Stimulated activated memory B cell treated with anti-CD40 and anti-IgM and Interleukin-4, amounts not matched to agents 10 μg/mL and 1 μg/mL and 100 μg/mL, for 72 hours (primary cell): ENCODE results near the gene NCKAP5.

Experiments used
- ATAC-seq: fragments of 150-1000 bp; cut with Tn5 transposase; 2 replicates; pipeline ENCODE4 v1.10.0; 2021
- H3K27ac Mint-ChIP-seq: one replicate; pipeline ENCODE4 v1.8.0; 2022; ENCODE audit warnings: mild to moderate bottlenecking, mixed read lengths
- H3K27me3 Mint-ChIP-seq: one replicate; pipeline ENCODE4 v1.8.0; 2022; ENCODE audit warnings: mixed read lengths
- H3K36me3 Mint-ChIP-seq: one replicate; pipeline ENCODE4 v1.8.0; 2022; ENCODE audit warnings: mixed read lengths
- H3K4me1 Mint-ChIP-seq: one replicate; pipeline ENCODE4 v1.8.0; 2022; ENCODE audit warnings: mixed read lengths
- H3K4me3 Mint-ChIP-seq: one replicate; pipeline ENCODE4 v1.8.0; 2022; ENCODE audit warnings: mild to moderate bottlenecking, moderate library complexity, mixed read lengths
- H3K9me3 Mint-ChIP-seq: one replicate; pipeline ENCODE4 v1.8.0; 2022; ENCODE audit warnings: mixed read lengths

Gene NCKAP5

GRCh38 chr2:133200684-133201421 is 367.4 kb downstream of the NCKAP5 start:
- no peaks in the 10 kb centered on the region for H3K36me3 Mint-ChIP-seq
- H3K9me3 Mint-ChIP-seq, result peaks cover 10% of the 10 kb centered on the region
- H3K4me1 Mint-ChIP-seq, result no peaks in the 10 kb centered on the region
- ATAC-seq, result no peak
- H3K27ac Mint-ChIP-seq, result no peak overlapping the region
- H3K27me3 Mint-ChIP-seq, result peaks cover 9% of the 10 kb centered on the region
- H3K4me3 Mint-ChIP-seq, result no peak overlapping the region

GRCh38 chr2:133198678-133199077 is 369.6 kb downstream of the NCKAP5 start:
- no peaks in the 10 kb centered on the region for H3K4me1 Mint-ChIP-seq
- no peak overlapping the region for H3K4me3 Mint-ChIP-seq
- peaks cover 9% of the 10 kb centered on the region for H3K27me3 Mint-ChIP-seq
- H3K9me3 Mint-ChIP-seq, result peaks cover 10% of the 10 kb centered on the region
- no peak overlapping the region for H3K27ac Mint-ChIP-seq
- no peaks in the 10 kb centered on the region for H3K36me3 Mint-ChIP-seq
- no peak for ATAC-seq

GRCh38 chr2:133197156-133197555 is 371.1 kb downstream of the NCKAP5 start:
- Mint-ChIP-seq H3K9me3 (peaks cover 10% of the 10 kb centered on the region), H3K4me1 (no peaks in the 10 kb centered on the region), H3K36me3 (no peaks in the 10 kb centered on the region), H3K4me3 (no peak overlapping the region), H3K27ac (no peak overlapping the region), H3K27me3 (peaks cover 9% of the 10 kb centered on the region)
- ATAC-seq, result no peak

- Mint-ChIP-seq H3K9me3 (peaks cover 9% of the 10 kb centered on the region), H3K4me1 (no peaks in the 10 kb centered on the region), H3K36me3 (no peaks in the 10 kb centered on the region), H3K4me3 (no peak overlapping the region), H3K27me3 (peaks cover 9% of the 10 kb centered on the region), H3K27ac (no peak overlapping the region)
- no peak for ATAC-seq
These were observed 373.4 kb downstream of the NCKAP5 start for GRCh38 chr2:133194777-133195335.

GRCh38 chr2:133194362-133194655 is 374.0 kb downstream of the NCKAP5 start:
- H3K4me3 Mint-ChIP-seq, result no peak overlapping the region
- no peaks in the 10 kb centered on the region for H3K36me3 Mint-ChIP-seq
- H3K27ac Mint-ChIP-seq, result no peak overlapping the region
- no peak for ATAC-seq
- H3K4me1 Mint-ChIP-seq, result no peaks in the 10 kb centered on the region
- peaks cover 9% of the 10 kb centered on the region for H3K27me3 Mint-ChIP-seq
- H3K9me3 Mint-ChIP-seq, result peaks cover 9% of the 10 kb centered on the region

GRCh38 chr2:133193544-133194361 is 374.5 kb downstream of the NCKAP5 start:
- no peaks in the 10 kb centered on the region for H3K36me3 Mint-ChIP-seq
- no peaks in the 10 kb centered on the region for H3K4me1 Mint-ChIP-seq
- H3K9me3 Mint-ChIP-seq, result peaks cover 9% of the 10 kb centered on the region
- peaks cover 14% of the 10 kb centered on the region for H3K27me3 Mint-ChIP-seq
- no peak for ATAC-seq
- H3K27ac Mint-ChIP-seq, result no peak overlapping the region
- no peak overlapping the region for H3K4me3 Mint-ChIP-seq

- H3K27ac Mint-ChIP-seq, result no peak overlapping the region
- no peaks in the 10 kb centered on the region for H3K36me3 Mint-ChIP-seq
- H3K4me3 Mint-ChIP-seq, result no peak overlapping the region
- peaks cover 15% of the 10 kb centered on the region for H3K27me3 Mint-ChIP-seq
- H3K4me1 Mint-ChIP-seq, result no peaks in the 10 kb centered on the region
- peaks cover 12% of the 10 kb centered on the region for H3K9me3 Mint-ChIP-seq
- ATAC-seq, result no peak
These were observed 376.2 kb downstream of the NCKAP5 start for GRCh38 chr2:133192028-133192427.

GRCh38 chr2:133177196-133177595 is 391.1 kb downstream of the NCKAP5 start:
- Mint-ChIP-seq H3K27me3 (no peaks in the 10 kb centered on the region), H3K27ac (no peak overlapping the region), H3K4me3 (no peak overlapping the region), H3K4me1 (no peaks in the 10 kb centered on the region), H3K36me3 (no peaks in the 10 kb centered on the region), H3K9me3 (peaks cover 7% of the 10 kb centered on the region)
- ATAC-seq, result no peak

GRCh38 chr2:133175926-133176325 is 392.3 kb downstream of the NCKAP5 start:
- peaks cover 6% of the 10 kb centered on the region for H3K27me3 Mint-ChIP-seq
- ATAC-seq, result no peak
- H3K27ac Mint-ChIP-seq, result no peak overlapping the region
- H3K36me3 Mint-ChIP-seq, result no peaks in the 10 kb centered on the region
- H3K4me1 Mint-ChIP-seq, result no peaks in the 10 kb centered on the region
- H3K4me3 Mint-ChIP-seq, result no peak overlapping the region
- H3K9me3 Mint-ChIP-seq, result no peaks in the 10 kb centered on the region

- Mint-ChIP-seq H3K9me3 (no peaks in the 10 kb centered on the region), H3K4me3 (no peak overlapping the region), H3K27me3 (peaks cover 9% of the 10 kb centered on the region), H3K27ac (no peak overlapping the region), H3K36me3 (no peaks in the 10 kb centered on the region), H3K4me1 (no peaks in the 10 kb centered on the region)
- no peak for ATAC-seq
These were observed 395.0 kb downstream of the NCKAP5 start for GRCh38 chr2:133173224-133173623.

- Mint-ChIP-seq H3K4me3 (no peak overlapping the region), H3K4me1 (no peaks in the 10 kb centered on the region), H3K9me3 (no peaks in the 10 kb centered on the region), H3K27me3 (peaks cover 9% of the 10 kb centered on the region), H3K36me3 (no peaks in the 10 kb centered on the region), H3K27ac (no peak overlapping the region)
- ATAC-seq, result no peak
These were observed 396.8 kb downstream of the NCKAP5 start for GRCh38 chr2:133171393-133172004.

GRCh38 chr2:133169274-133169912 is 398.9 kb downstream of the NCKAP5 start:
- no peak for ATAC-seq
- no peaks in the 10 kb centered on the region for H3K36me3 Mint-ChIP-seq

GRCh38 chr2:133167990-133168389 is 400.3 kb downstream of the NCKAP5 start:
- no peaks in the 10 kb centered on the region for H3K36me3 Mint-ChIP-seq
- H3K4me1 Mint-ChIP-seq, result no peaks in the 10 kb centered on the region
- peaks cover 9% of the 10 kb centered on the region for H3K27me3 Mint-ChIP-seq
- no peak overlapping the region for H3K27ac Mint-ChIP-seq
- H3K9me3 Mint-ChIP-seq, result no peaks in the 10 kb centered on the region
- no peak for ATAC-seq
- no peak overlapping the region for H3K4me3 Mint-ChIP-seq

More at GRCh38 chr2:133169274-133169912, 398.9 kb downstream of the NCKAP5 start:
- H3K4me3 Mint-ChIP-seq, result no peak overlapping the region
- H3K4me1 Mint-ChIP-seq, result no peaks in the 10 kb centered on the region
- H3K27me3 Mint-ChIP-seq, result peaks cover 9% of the 10 kb centered on the region
- no peaks in the 10 kb centered on the region for H3K9me3 Mint-ChIP-seq
- H3K27ac Mint-ChIP-seq, result no peak overlapping the region

- H3K4me1 Mint-ChIP-seq, result no peaks in the 10 kb centered on the region
- no peak overlapping the region for H3K4me3 Mint-ChIP-seq
- H3K27me3 Mint-ChIP-seq, result peaks cover 9% of the 10 kb centered on the region
- no peak for ATAC-seq
- no peak overlapping the region for H3K27ac Mint-ChIP-seq
- H3K9me3 Mint-ChIP-seq, result no peaks in the 10 kb centered on the region
- H3K36me3 Mint-ChIP-seq, result no peaks in the 10 kb centered on the region
These were observed 401.0 kb downstream of the NCKAP5 start for GRCh38 chr2:133167223-133167622.

- H3K4me1 Mint-ChIP-seq, result no peaks in the 10 kb centered on the region
- ATAC-seq, result no peak
- no peaks in the 10 kb centered on the region for H3K36me3 Mint-ChIP-seq
- no peak overlapping the region for H3K27ac Mint-ChIP-seq
- no peak overlapping the region for H3K4me3 Mint-ChIP-seq
- peaks cover 4% of the 10 kb centered on the region for H3K27me3 Mint-ChIP-seq
- no peaks in the 10 kb centered on the region for H3K9me3 Mint-ChIP-seq
These were observed 402.2 kb downstream of the NCKAP5 start for GRCh38 chr2:133166031-133166430.
